Keratinocyte (primary cell): ENCODE data around the gene NRN1L. TPM values are rescaled to one million over a fixed set of nuclear protein-coding genes. Genes with fewer than 3 reads are reported as not detected.

Experiments used
- DNase-seq: peaks from one replicate; pipeline ENCODE4 v3.0.0-alpha.2; 2011; ENCODE audit warnings: low read depth, missing footprints, low spot score
- FAIRE-seq: peaks from 2 replicates; lab custom pipeline; 2011; peaks lifted over from hg19 to GRCh38; lab: Jason Lieb, UNC
- H2AFZ ChIP-seq: 2 replicates; pipeline ENCODE4 v1.6.0; 2012; ENCODE audit warnings: low read length, control low read depth, inconsistent platforms; ENCODE audit not compliant: control insufficient read depth
- H3K27ac ChIP-seq: 2 replicates; pipeline ENCODE4 v1.5.1; 2011; ENCODE audit warnings: low read length; ENCODE audit not compliant: control insufficient read depth, insufficient read depth
- H3K27me3 ChIP-seq: 3 replicates; pipeline ENCODE4 v1.6.0; 2011; ENCODE audit warnings: low read length; ENCODE audit not compliant: control insufficient read depth, insufficient read depth; ENCODE audit errors: extremely low read depth
- H3K36me3 ChIP-seq, 2 experiments: 2 replicates in 1 of 2; 3 replicates in 1 of 2; pipeline ENCODE4 v1.5.1; 2011; ENCODE audit warnings: low read length in 2 of 2, mild to moderate bottlenecking in 1 of 2; ENCODE audit not compliant: control insufficient read depth in 2 of 2, insufficient read depth in 2 of 2; ENCODE audit errors: extremely low read depth in 1 of 2
- H3K4me1 ChIP-seq: 3 replicates; pipeline ENCODE4 v1.5.1; 2011; ENCODE audit warnings: low read length; ENCODE audit not compliant: control insufficient read depth, insufficient read depth; ENCODE audit errors: extremely low read depth
- H3K4me2 ChIP-seq: 3 replicates; pipeline ENCODE4 v1.6.0; 2011; ENCODE audit warnings: low read depth, low read length; ENCODE audit not compliant: control insufficient read depth, insufficient read depth; ENCODE audit errors: extremely low read depth
- H3K4me3 ChIP-seq, 3 experiments: fragments of 200-600 bp in 1 of 3; sonication (generic) in 1 of 3; 2 replicates in 2 of 3; 3 replicates in 1 of 3; pipeline ENCODE4 v1.5.1; 2011 to 2016; ENCODE audit warnings: low read length in 3 of 3, mild to moderate bottlenecking in 3 of 3, control low read depth in 2 of 3, inconsistent platforms in 1 of 3, low read depth in 1 of 3, mixed read lengths in 1 of 3, mixed run types in 1 of 3, moderate library complexity in 1 of 3; ENCODE audit not compliant: control insufficient read depth in 2 of 3, insufficient read depth in 2 of 3; ENCODE audit errors: extremely low read depth in 1 of 3
- H3K79me2 ChIP-seq: 2 replicates; pipeline ENCODE4 v1.6.0; 2012; ENCODE audit warnings: low read length; ENCODE audit not compliant: control insufficient read depth, insufficient read depth
- H3K9ac ChIP-seq: 3 replicates; pipeline ENCODE4 v1.6.0; 2011; ENCODE audit warnings: low read length; ENCODE audit not compliant: control insufficient read depth, insufficient read depth; ENCODE audit errors: extremely low read depth
- H3K9me1 ChIP-seq: 3 replicates; pipeline ENCODE4 v1.6.0; 2011; ENCODE audit warnings: low read length; ENCODE audit not compliant: control insufficient read depth, insufficient read depth; ENCODE audit errors: extremely low read depth
- H3K9me3 ChIP-seq: 2 replicates; pipeline ENCODE4 v1.5.1; 2012; ENCODE audit warnings: low read depth, low read length; ENCODE audit not compliant: control insufficient read depth
- H4K20me1 ChIP-seq: 3 replicates; pipeline ENCODE4 v1.6.0; 2011; ENCODE audit warnings: low read length; ENCODE audit not compliant: control insufficient read depth, insufficient read depth; ENCODE audit errors: extremely low read depth
- CTCF ChIP-seq, 3 experiments: IDR thresholded peaks in 1 of 3; conservative IDR thresholded peaks in 1 of 3; optimal IDR thresholded peaks in 1 of 3; 2 replicates in 2 of 3; 3 replicates in 1 of 3; pipeline versions ENCODE3 to v1.5.1; 2011; ENCODE audit warnings: low read length in 3 of 3, mild to moderate bottlenecking in 3 of 3, moderate library complexity in 2 of 3, control low read depth in 1 of 3, inconsistent platforms in 1 of 3; ENCODE audit not compliant: insufficient read depth in 2 of 3; ENCODE audit errors: extremely low read depth in 1 of 3
- EZH2 ChIP-seq: IDR thresholded peaks from one replicate; pipeline ENCODE4 v1.6.1; 2012; ENCODE audit warnings: inconsistent platforms, mild to moderate bottlenecking, low read length, moderate library complexity
- dilution Hi-C: fragments of 300-500 bp; cut with MboI; formaldehyde crosslinking; loops from one replicate; pipeline ENCODE4 v1.7.0; 2020; ENCODE audit warnings: low sequenced_read_pairs; ENCODE audit not compliant: extremely low pct_ligation_motif_present
- polyA plus RNA-seq, 5 experiments: library from polyadenylated mRNA; depleted of rRNA in 3 of 5; stranded (reverse) in 3 of 5; stranded (forward) in 1 of 5; unstranded in 1 of 5; fragments of >200 nt; gene quantifications; 1 replicate in 1 of 5; 2 replicates in 3 of 5; 3 replicates in 1 of 5; pipeline versions ENCODE4 v1.2.1 to v1.2.3, GENCODE V29; 2011 to 2012; ENCODE audit warnings: missing spikeins in 2 of 5, low read depth in 1 of 5, low replicate concordance in 1 of 5

Gene NRN1L
- polyA plus RNA-seq, 1 donor (not counting 4 experiments of a cell fraction or from before 2014, with no cell fraction given): not detected

GRCh38 chr16:67841816-67842508, 42.7 kb upstream of the NRN1L start, which contains the start of gene THAP11:
THAP11 (plus strand) TSS chr16:67842320; CDS start chr16:67842555, 235 bp downstream.
- no peaks in the 10 kb centered on the region for H3K9me3 ChIP-seq
- peak within 1 kb of the TSS; percentile 86 for H3K4me2 ChIP-seq
- peak within 1 kb of the TSS; percentile 99 for H2AFZ ChIP-seq
- H3K4me1 ChIP-seq: peaks cover 46% of the 10 kb centered on the region
- FAIRE-seq (peak; percentile 32), DNase-seq (no peak)
- dilution Hi-C loops: no loop called here
- H3K27me3 ChIP-seq: no peaks in the 10 kb centered on the region
- peaks cover 4 to 6% of the 10 kb centered on the region in 2 experiments for H3K36me3 ChIP-seq
- TF ChIP-seq EZH2 (no peak), CTCF (optimal IDR thresholded peaks at IDR 0.05 in 1 of 3, IDR thresholded peaks at IDR 0.05 in 1 of 3, conservative IDR thresholded peaks at IDR 0.05 in 1 of 3; ENCODE audit: extremely low read depth in 1 of 3, insufficient read depth in 2 of 3, low read length in 3 of 3) (peak; percentile 90 to 97 (median 94))
- H3K9ac ChIP-seq: peak within 1 kb of the TSS; percentile 94
- H4K20me1 ChIP-seq: no peaks in the 10 kb centered on the region
- peak within 1 kb of the TSS; percentile 95 for H3K27ac ChIP-seq
- peaks cover 25% of the 10 kb centered on the region for H3K79me2 ChIP-seq
- peak within 1 kb of the TSS; percentile 56 to 92 (median 79) for H3K4me3 ChIP-seq
- no peaks in the 10 kb centered on the region for H3K9me1 ChIP-seq

- no peaks in the 10 kb centered on the region for H4K20me1 ChIP-seq
- H3K9ac ChIP-seq: peak overlapping the region; percentile 94
- FAIRE-seq (no peak), DNase-seq (no peak)
- peaks cover 33% of the 10 kb centered on the region for H3K79me2 ChIP-seq
- peaks cover 46% of the 10 kb centered on the region for H3K4me1 ChIP-seq
- peak overlapping the region; percentile 56 to 92 (median 79) for H3K4me3 ChIP-seq
- H3K27ac ChIP-seq: peak overlapping the region; percentile 95
- dilution Hi-C loops: no loop called here
- peak overlapping the region; percentile 86 for H3K4me2 ChIP-seq
- TF ChIP-seq CTCF (optimal IDR thresholded peaks at IDR 0.05 in 1 of 3, IDR thresholded peaks at IDR 0.05 in 1 of 3, conservative IDR thresholded peaks at IDR 0.05 in 1 of 3; ENCODE audit: extremely low read depth in 1 of 3, insufficient read depth in 2 of 3, low read length in 3 of 3) (peak; percentile 17 to 43 (median 29)), EZH2 (no peak)
- peak overlapping the region; percentile 91 for H2AFZ ChIP-seq
- no peaks in the 10 kb centered on the region for H3K27me3 ChIP-seq
- peaks cover 4 to 6% of the 10 kb centered on the region in 2 experiments for H3K36me3 ChIP-seq
- no peaks in the 10 kb centered on the region for H3K9me1 ChIP-seq
- H3K9me3 ChIP-seq: no peaks in the 10 kb centered on the region
Measured at GRCh38 chr16:67842509-67843342, 42.0 kb upstream of the NRN1L start.
